ENCODE data around the gene E2F3. TPM values are rescaled to one million over a fixed set of nuclear protein-coding genes. Genes with fewer than 3 reads are reported as not detected.

E2F3 gene
- polyA plus RNA-seq, 3 donors, result 17.7 to 19.0 (median 17.9) TPM

DNA sequence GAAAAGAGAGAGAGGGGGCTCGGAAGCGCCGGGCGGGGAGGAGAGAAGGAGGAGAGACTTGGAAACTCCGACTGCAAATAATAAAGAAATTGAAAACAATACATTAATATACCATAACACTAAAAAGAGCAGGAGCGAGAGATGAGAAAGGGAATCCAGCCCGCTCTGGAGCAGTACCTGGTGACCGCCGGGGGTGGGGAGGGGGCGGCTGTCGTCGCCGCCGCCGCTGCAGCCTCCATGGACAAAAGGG, 338 bp downstream of the E2F3 start:
- DNase-seq (ENCODE audit: low read depth in 3 of 3, low spot score in 2 of 3), result peak in 2 of 3 donors; percentile 21 to 31

DNA sequence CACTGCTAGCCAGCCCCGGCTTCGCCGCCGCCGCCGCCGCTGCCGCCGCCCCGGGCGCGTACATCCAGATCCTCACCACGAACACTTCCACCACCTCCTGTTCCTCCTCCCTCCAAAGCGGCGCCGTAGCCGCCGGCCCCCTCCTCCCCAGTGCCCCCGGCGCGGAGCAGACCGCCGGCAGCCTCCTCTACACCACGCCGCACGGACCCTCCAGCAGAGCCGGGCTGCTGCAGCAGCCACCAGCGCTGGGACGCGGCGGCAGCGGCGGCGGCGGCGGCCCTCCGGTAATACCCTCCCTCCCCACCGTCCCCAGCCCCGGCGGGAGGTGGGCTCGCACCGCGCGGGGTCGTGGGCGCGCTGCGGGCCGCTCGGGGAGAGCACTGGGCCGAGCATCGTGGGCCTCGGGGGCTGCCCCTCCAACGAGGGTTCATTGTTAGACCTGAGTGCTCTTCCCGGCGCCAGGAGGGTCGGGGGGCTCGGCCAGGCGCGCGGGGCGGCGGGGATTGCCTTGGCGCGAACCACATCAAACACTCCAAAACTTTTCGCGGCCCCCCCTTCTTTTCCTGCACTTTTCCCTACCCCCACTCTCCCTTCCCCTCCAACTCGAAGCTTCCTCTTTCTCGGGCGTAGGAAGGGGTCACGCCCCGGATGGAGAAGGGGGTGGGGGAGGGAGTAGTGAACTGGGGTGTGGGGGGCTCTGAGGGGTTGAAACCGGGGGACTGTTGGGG, 827 bp downstream of the E2F3 start:
- peak in 2 of 3 donors; percentile 21 to 32 for DNase-seq (ENCODE audit: low read depth in 3 of 3, low spot score in 2 of 3)

DNA sequence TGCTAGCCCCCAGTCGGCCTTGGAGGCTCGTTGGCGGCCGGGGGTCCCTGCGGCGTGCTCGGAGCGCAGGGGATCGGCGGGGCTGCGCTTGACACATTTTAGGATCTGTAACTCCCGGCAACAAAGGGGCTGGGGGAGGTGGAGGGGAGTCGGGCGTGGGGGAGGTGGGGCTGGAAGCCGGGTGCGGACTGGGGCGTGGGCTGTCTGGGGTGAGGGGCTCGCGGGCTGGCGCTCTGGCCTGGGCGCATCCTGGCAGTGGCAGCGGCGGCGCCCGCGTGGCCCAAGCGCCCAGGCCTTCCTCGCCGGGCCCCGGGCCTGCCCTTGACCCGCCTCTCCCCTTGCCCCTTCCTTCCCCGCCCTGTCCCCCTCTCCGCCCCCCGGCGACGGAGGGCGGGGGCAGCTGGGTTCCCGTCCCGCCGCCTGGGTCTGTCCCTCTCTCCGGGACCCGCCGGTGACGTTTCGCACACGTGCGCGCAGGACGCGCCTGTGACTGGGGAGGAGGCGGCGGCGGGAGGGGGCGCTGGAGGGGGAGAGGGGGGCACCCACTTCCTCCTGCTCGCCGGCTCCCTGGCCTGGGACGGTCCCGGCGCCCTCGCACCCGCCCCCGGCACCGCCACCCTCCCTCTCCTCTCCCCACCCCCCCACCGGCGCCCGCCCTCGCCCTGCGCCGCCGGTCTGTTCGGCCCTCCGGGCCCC, 1.5 kb downstream of the E2F3 start:
- DNase-seq (ENCODE audit: low read depth in 3 of 3, low spot score in 2 of 3), result peak in 2 of 3 donors; percentile 29 to 51

DNA sequence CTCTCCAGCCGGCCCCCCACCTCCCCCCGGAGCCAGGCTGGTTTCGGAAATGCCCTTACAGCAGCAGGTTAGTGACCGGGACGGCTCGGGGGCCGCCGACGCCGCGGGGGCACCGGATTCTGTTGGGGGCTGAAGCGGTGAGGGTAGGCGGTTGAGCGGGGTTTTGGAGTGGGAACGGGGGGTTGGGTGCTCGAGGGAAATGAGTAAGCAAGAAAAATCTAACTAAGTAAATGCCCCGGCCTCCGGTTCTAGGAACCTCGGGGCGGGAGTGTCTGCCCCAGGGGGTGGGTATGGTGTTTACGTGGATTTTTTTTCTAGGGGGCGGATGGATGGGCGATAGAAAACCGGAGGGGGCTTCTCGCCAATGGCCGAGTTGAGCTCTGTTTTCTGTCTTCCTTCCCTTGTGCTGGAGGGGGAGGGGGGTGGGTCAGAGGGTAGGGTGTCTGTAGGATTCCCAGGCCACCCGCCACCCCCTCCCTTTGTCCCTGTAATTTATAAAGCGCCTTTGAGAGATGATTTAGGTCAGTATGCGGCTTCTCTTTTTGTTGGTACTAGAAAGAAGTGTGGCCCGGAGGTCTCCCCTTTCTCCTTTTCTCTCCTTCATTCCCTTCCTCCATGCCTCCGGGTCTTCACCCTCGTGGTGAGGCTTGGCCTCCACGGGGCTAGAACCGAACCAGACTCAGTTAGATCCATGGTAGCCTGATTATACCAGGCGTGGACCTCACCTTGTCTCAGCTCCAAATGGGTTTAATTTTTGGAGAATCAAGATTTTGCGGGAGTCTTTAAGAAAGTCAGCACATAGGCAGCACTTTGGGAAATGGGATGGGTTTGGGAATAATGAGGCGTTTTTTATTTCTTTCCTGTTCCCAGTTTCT, 2.3 kb downstream of the E2F3 start:
- peak in 2 of 3 donors; percentile 17 to 18 for DNase-seq (ENCODE audit: low read depth in 3 of 3, low spot score in 2 of 3)

DNA sequence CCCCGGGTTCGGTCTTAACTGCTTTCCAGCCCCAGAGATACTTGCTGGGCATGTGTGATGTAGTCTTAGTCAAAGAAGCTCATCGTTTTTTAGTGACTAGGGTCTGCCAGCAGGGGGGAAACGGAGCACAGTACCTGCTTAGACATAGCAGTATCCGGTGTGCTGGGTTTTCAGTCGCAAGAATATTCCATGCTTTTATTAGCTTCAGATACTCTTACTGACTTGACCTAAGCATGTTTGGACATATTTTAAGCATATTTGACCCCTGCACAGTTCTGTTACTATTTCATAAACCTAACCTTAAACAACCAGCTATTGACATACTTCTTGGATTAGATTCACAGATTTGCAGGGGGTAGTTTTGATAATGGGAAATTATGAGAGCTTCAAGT, 3.0 kb downstream of the E2F3 start:
- peak in 2 of 3 donors; percentile 39 to 44 for DNase-seq (ENCODE audit: low read depth in 3 of 3, low spot score in 2 of 3)

DNA sequence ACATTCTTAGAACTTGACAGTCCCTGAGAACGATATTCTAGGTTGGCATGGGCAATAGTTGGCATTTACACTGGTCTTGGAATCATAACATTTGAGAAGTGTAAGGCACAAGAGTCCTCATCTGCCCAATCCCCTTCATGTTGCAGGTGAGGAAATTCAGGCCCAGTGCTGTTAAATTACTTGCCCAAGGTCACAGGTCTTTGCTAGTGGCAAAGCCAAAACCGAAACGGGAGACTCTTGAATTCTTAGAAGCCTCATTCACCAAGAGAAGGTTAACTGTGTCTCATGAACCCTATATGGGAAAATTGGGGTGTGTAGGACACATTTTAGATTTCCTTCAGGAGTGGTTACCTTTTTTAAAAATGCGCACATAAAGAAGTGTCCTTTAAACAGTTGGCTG, 7.2 kb downstream of the E2F3 start:
- DNase-seq (ENCODE audit: low read depth in 3 of 3, low spot score in 2 of 3), result no peak

DNA sequence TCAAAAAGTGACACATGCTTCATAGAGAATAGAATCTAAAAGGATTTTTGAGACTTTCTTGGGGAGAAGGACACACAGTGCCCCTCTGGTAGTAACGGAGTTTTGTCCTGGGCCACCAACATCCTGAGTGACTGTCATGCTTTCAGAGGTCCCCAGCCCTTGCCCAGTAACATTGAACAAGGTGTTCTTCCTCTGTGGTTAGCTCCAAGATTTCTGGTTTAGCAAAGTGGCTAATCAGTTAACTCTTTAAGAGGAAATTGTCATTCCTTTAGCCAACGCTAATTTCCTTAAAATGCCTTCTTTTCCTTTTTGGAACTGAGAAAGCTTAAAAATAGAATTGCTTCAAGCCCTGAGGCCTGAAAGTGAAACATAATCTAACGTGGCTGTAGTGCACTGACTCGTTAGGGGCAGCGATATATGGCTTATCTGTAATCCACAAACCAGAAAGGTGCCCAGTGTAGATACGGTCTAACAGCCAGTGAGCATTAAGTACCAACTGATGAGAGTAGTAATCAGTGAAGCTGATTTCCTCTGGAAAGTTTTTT, 7.8 kb downstream of the E2F3 start:
- no peak for DNase-seq (ENCODE audit: low read depth in 3 of 3, low spot score in 2 of 3)

DNA sequence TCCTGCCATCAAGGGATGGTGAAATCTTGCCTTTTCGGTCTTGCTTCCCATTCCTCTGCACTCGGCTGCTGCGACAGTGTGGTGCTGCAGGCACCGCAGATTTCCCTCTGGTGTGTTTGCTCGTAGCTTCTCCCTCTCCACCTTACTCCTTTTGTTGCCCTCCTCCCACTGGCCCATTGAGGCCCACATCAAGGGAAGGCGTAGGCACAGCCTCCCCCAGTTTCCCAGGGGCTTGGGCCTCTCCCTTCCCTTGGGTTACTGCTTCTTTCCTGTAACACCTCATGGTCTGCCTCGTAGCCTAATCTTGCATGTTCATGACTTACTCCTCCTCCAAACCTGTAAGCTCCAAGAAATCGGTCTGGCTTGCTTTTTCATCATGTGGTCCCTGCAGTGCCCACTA, 9.9 kb downstream of the E2F3 start:
- DNase-seq (ENCODE audit: low read depth in 3 of 3, low spot score in 2 of 3), result no peak

DNA sequence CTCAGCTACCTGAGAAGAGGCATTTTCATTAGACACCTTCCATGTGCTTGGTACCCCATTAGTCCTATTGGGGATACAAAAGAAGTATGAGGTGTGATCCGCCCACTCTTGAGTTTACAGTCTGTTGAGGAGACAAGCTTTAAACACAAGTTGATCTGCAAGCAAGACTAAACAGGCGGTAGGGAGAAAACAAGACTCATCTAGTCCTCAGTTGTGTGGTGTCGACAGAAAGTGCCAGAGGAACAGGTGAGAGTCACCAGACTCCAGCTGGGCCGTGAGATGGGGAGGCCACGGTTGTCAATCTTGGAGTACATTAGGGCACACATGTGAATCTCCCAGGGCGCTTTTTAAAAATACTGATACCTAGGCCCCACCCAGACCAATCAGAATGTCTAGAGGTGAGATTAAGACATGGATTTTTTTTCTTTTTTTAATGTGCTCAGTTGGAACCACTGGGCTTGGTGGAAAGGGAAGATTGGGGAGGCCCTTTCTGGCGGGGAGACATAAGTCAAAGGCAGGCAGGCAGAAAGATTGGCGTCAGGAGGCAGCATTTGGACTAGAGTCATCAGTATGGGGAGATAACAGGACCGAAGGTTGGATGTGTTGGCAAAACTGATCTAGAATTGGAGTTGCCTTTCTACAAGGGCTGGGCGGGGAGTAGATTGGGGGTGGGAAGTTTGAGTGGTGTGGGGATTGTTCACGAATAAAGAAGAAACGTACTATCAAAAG, 10.4 kb downstream of the E2F3 start:
- DNase-seq (ENCODE audit: low read depth in 3 of 3, low spot score in 2 of 3), result no peak

DNA sequence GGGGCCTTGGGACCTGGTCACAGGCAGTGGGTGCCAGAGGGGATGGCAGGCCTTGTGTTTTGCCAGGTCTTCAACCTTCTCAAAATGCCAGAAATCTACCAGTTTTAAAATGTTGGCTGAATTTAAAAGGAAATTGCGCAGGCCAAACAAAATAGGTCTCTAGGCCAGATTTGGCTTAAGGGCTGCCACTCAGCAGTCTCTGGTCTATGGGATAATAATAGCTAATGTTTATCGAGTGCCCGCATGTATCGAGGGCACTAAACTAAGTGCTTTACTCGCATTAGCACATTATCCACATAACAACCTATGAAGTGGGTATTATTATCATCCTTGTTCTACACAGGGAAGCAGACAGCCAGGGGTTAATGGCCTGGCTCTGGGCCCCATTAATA, 11.0 kb downstream of the E2F3 start:
- DNase-seq (ENCODE audit: low read depth in 3 of 3, low spot score in 2 of 3), result no peak

DNA sequence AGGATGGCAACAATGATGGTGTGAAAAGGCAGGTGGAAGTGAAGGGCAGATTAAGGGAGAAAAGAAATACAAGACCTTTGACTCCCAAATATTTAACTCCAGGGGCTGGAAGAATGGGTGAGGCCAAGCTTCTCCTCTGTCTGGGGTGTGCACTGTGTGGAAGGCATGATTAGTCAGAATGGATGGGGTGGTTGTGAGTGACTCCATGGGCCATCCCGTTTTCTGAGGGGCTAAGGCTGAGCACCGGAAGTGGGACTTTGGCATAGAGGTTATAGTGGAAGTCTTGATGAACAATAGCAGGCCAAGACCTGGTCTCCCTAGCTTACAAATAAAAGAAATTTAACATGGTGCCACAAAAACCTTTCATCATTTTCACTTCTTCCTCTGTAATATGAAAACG, 12.1 kb downstream of the E2F3 start:
- DNase-seq (ENCODE audit: low read depth in 3 of 3, low spot score in 2 of 3), result no peak

DNA sequence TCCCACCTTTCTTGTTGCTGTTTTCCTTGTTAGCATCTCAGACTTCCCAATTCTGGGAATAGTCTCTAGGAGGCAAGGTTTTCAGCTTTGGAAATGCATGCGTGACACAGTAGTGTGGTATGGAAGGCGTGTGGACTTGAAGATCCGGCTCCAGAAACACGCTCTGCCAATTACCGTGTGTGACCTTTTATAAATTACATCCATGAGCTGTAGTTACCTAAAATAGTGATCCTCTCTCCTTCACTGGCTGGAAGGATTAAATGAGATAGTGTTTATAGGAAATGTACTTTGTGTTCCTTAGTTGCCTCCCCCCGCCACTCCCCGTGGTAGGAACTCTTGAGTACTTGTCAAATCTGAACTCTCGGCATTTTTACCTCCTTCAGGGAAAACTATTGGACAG, 13.0 kb downstream of the E2F3 start:
- no peak for DNase-seq (ENCODE audit: low read depth in 3 of 3, low spot score in 2 of 3)

DNA sequence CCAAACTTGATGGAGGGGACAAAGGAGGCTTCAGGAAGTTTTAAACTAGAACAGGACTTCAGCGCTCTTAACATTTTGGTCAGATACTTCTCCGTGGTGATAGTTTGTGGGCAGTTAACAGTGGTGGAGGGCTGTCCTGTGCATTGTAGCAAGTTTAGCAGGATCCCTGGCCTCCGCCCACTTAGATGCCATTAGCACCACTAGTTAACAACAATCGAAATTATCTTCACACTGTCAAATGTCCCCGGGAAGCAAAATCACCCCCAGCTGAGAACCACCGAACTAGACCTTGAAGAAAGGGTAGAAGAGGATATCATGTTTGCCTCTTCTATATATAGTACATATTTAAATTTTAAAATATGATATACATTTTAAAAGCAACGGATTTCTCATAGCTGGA, 13.6 kb downstream of the E2F3 start:
- no peak for DNase-seq (ENCODE audit: low read depth in 3 of 3, low spot score in 2 of 3)

DNA sequence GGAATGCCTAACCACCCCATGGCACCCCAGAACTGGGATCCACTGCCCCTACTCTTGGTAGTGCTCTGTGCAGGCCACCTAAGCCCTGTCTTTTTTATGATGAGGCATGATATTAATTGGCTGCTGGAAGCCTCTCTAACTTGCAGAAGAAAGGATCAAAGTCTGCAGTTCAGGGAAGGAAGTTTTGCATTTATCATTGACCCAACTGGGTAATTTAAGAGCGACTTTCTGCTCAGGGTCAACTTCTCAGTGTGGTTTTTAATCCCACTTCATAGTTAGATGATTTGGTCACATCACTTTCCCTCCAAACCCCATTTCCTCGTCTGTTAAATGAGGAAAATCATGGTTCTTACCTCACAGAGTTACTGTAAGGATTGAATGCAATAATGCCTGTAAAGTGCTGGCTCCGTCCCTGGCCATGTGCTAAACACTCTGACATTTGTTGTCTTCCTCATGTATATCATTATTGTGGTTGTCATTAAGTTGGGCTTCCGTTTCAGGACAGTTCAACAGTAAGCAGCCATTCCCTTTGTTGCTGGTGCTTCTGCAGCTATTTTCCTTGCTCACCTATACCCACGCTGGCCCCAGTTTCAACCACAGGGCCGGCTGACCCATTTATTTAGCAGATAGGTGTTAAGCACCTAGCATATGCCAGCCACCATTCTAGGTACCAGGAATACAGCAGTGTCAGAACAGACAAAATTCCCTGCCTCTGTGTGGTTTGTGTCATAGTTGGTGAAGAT, 14.2 kb downstream of the E2F3 start:
- no peak for DNase-seq (ENCODE audit: low read depth in 3 of 3, low spot score in 2 of 3)

DNA sequence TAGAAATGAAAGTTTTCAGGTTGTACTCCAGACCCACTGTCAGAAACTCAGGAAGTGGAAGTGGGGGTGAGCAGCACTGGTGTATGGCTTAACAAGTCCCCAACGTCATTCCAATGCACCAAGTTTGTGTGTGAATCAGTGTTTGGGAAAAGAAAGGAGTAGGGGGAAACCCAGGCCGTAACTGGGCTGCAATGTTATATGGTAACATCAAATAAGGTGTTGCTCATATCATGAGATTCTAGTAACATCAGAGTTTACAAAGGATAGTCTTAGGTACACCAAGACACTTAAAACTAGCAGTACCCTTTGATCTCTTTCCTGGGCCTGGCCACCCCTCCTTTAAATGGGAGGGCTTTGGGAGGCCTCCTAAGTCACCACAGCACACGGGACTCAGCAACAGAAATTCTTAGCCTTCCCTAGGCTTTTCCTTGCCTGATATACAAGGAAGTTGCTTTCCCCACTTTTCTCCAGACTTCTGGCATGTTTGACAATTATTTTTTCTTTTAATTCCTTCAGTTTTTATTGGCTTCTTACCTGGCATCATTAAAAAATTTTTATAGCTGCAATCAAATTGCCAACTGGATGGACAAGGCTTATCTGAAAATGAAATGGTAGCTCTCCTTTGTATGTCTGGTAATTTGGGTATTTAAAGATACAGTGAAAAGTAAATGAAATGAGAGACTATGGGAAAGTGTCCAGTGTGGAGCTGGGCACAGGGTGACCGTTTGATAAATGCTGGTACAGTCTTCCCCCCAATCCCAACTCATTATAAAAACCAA, 15.1 kb downstream of the E2F3 start:
- no peak for DNase-seq (ENCODE audit: low read depth in 3 of 3, low spot score in 2 of 3)

DNA sequence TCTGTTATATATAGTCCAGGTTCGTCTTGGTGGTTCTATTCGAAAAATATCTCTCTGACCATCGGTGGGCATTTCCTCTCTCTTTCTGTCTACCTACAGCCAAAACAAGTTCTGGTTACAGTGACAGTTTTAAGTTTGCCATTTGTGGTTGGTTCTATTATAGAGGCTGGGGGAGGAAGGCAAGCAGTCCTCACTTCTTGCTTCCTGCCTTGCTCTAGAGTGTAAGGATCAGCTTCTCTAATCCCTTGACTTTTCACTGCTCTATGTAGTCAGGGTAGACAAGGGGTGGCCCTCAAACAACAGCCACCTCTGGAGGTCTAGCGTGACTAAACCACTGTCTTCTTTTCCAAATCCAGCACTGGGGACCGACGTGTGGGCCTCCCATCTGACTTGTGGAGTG, 16.1 kb downstream of the E2F3 start:
- no peak for DNase-seq (ENCODE audit: low read depth in 3 of 3, low spot score in 2 of 3)

DNA sequence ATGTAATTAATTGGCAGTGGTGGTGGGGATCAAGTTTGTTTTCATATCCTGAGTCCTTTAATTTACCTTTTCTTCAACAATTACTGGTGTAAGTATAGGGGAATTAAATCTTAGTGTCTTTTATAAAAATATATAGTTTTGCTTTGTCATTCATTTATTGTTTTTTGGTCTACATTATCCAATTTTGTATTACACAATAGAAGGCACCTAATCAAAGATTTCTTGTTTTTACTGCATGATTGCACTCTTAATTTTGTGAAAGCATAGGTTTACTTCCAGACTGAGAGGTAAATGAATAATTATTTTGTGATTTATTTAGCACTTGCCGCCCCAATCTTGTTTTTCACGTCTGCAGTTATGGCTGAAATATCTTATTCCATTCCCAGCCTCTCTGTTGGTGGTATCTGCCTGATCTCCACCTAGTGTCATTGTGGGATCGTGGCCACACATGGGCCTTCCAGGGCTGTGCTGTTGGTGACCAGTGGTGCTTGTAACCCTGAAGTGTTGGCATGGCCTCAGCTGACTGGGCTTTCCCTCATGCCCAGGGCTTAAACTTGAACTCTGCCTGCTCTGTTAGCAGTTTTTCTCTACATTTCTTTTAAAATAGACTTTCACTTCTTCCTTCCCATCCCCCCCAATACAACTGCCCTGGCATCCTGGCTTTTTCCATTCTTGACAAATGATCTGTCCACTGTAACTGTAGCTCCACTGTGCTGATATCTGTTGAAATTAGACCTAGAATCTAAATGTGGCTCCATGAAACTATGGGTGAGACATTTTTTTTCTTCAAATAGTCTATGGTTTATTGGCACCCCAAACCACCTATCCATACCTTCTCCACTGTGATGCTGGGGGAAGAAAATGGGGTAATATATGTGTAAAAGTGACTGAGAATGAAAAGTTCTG, 24.8 kb downstream of the E2F3 start:
- no peak for DNase-seq (ENCODE audit: low read depth in 3 of 3, low spot score in 2 of 3)

DNA sequence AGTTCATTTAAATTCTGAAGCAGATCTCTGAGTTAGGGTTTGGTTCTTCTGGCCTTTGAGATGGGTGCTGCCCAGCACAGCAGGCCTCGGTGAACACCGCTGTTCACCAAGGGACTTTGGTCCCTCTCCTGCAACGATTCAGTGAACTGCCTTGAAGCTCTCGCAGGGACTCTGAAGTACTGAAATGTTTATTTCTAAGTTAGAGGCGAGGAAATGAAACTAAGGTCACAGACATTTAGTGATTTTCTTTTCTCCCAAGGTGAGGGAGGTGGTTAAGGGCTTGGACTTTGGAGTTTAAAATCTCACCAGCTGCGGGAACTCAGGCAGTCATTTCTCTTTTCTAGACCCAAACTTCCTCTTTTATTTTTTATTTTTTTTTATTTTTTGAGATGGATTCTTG, 26.2 kb downstream of the E2F3 start:
- no peak for DNase-seq (ENCODE audit: low read depth in 3 of 3, low spot score in 2 of 3)
